ENCODE data around the gene USP15.

DNA sequence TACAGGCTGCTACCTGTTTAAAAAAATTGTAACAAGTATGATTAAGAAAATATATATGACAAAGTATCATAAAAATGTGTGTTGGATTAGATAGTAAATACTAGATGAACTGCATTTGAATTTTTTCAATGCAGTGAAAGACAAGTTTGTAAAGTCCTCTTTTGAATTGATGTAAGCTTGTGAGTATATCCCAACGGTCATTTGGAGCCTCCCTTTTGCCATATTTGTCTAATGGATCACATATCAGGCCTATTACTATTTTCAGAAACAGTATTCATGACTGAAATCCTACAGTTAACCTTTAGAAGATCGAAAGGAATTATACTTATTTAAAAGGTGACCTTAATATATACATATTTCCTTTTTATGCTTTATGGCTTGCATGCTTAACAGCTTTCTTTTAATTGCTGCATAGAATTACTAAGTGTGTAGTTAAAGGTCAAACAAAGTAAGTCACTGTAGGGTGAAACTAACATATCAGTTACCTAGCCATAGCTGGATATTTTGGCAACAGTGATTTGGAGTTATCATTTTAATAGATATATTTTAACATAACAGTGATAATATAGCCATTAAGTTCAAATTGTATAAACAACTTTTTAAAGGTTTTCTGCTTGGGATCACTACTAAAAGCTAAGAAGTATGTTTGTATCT is 53.6 kb downstream of the USP15 start:
- TF ChIP-seq, protein P1, sequence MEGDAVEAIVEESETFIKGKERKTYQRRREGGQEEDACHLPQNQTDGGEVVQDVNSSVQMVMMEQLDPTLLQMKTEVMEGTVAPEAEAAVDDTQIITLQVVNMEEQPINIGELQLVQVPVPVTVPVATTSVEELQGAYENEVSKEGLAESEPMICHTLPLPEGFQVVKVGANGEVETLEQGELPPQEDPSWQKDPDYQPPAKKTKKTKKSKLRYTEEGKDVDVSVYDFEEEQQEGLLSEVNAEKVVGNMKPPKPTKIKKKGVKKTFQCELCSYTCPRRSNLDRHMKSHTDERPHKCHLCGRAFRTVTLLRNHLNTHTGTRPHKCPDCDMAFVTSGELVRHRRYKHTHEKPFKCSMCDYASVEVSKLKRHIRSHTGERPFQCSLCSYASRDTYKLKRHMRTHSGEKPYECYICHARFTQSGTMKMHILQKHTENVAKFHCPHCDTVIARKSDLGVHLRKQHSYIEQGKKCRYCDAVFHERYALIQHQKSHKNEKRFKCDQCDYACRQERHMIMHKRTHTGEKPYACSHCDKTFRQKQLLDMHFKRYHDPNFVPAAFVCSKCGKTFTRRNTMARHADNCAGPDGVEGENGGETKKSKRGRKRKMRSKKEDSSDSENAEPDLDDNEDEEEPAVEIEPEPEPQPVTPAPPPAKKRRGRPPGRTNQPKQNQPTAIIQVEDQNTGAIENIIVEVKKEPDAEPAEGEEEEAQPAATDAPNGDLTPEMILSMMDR (IDR thresholded peaks at IDR 0.05), result no peak
- TF ChIP-seq POLR2A (IDR thresholded peaks at IDR 0.05) (no peak), EP300 (IDR thresholded peaks at IDR 0.05) (no peak)

All from tibial nerve (tissue), 4 donors.